ENCODE data around the gene LMNTD2.

- TF ChIP-seq PREB (CRISPR knock-in tag; IDR thresholded peaks at IDR 0.05; ENCODE audit: borderline replicate concordance): no peak
- no peak for TF ChIP-seq CTCF (IDR thresholded peaks at IDR 0.05)
- TF ChIP-seq PRDM15 (CRISPR knock-in tag; IDR thresholded peaks at IDR 0.05): no peak
- no peak for TF ChIP-seq ZMAT4 (CRISPR knock-in tag; IDR thresholded peaks at IDR 0.05)
- no peak for TF ChIP-seq USF2 (CRISPR knock-in tag; IDR thresholded peaks at IDR 0.05)
Measured at GRCh38 chr11:507727-508515, 52.6 kb downstream of the LMNTD2 start.

Data from WTC11 (cell line).